HG02852 (cell line): Measurements from ENCODE around the gene GNB5.
"Not testable (repeated sequence)": the region's sequence is repeated elsewhere in the genome, so short reads cannot be mapped to it uniquely, and the experiment has no call there.

ENCODE experiments used
- ATAC-seq: cut with Tn5 transposase; IDR thresholded peaks from one replicate; pipeline ENCODE4 v1.9.1; 2021; ENCODE audit warnings: mild to moderate bottlenecking, moderate library complexity; ENCODE audit not compliant: unreplicated experiment

Gene GNB5

DNA sequence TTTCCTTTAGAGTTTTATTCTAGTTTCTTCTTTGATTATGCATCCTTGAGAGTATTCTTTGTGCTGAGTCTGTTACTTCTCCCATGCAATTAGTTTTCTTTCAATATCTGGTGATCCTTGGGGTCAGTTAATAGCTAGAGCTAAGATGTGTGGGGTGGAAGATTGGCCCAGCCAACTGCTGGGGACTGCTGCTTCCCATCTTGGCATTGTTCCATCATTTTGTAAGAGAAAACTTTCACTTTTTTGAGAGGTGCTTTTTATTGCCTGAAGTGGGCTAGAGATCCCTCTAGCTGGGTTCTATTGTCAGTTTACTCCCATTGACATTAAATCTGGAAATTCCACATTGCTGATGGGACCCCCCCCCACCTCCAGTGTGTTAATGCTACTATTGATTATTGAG lies 94.0 kb downstream of the GNB5 start:
- no peak for ATAC-seq

DNA sequence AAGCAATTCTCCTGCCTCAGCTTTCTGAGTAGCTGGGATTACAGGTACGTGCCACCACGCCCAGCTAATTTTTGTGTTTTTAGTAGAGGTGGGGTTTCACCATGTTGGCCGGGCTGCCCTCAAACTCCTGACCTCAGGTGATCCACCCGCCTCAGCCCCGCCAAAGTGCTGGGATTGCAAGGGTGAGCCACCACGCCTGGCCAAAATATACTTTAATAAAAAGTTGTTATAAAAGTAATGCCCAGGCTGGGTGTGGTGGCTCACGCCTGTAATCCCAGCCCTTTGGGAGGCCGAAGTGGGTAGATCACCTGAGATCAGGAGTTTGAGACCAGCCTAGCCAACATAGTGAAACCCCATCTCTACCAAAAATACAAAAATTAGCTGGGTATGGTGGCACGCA lies 94.7 kb downstream of the GNB5 start:
- not testable (repeated sequence) for ATAC-seq

DNA sequence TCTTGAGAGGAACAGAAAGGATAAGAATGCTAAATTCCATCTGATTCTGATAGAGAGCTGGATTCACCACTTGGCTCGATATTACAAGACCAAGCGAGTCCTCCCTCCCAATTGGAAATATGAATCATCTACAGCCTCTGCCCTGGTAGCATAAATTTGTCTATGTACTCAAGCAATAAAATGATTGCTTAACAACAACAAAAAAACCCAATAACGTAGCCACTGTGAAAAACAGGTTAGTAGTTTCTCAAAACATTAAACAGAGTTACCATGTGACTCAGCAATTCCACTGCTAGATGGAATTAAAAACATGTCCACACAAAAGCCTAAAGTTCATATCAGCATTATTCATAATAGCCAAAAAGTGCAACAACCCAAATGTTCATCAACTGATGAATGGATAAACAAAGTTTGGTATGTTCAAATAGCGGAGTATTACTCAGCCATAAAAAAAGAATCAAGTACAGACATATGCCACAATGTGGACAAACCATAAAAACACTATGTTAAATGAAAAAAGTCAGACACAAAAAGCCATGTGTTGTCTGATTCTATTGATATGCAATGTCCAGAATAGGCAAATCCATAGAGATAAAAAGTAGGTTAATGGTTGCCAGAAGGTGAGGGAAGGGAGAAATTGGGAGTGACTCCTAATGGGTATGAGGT lies 95.5 kb downstream of the GNB5 start:
- no peak for ATAC-seq

DNA sequence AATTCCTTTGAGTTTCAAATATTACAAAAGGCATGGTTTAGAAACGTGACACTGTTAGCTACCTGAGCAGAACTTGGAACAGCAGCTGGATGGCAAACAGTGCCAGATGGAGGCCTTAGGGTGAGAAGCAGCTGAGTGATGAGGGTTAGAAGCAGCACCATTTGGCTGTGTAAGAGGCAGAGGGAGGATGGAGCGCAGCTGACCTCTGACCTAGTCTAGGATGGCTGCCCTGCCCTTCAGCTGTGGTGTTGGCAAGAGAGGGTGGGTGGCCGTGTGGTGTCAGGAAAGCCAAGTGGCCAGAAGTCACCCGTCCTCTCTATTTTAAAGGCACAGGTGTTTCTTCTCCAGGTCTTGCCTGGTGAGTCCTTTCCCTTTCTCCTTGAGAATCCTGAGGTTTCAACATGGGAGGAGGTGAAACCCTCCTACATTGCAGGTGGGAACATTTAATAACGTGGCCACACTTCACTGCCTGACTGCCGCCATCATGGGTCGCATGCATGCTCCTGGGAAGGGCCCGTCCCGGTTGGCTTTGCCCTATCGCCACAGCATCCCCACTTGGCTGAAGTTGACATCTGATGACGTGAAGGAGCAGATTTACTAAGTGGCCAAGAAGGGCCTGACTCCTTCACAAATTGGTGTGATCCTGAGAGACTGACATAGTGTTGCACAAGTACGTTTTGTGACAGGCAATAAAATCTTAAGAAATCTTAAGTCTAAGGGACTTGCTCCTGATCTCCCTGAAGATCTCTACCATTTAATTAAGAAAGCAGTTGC lies 96.2 kb downstream of the GNB5 start:
- ATAC-seq, result no peak

DNA sequence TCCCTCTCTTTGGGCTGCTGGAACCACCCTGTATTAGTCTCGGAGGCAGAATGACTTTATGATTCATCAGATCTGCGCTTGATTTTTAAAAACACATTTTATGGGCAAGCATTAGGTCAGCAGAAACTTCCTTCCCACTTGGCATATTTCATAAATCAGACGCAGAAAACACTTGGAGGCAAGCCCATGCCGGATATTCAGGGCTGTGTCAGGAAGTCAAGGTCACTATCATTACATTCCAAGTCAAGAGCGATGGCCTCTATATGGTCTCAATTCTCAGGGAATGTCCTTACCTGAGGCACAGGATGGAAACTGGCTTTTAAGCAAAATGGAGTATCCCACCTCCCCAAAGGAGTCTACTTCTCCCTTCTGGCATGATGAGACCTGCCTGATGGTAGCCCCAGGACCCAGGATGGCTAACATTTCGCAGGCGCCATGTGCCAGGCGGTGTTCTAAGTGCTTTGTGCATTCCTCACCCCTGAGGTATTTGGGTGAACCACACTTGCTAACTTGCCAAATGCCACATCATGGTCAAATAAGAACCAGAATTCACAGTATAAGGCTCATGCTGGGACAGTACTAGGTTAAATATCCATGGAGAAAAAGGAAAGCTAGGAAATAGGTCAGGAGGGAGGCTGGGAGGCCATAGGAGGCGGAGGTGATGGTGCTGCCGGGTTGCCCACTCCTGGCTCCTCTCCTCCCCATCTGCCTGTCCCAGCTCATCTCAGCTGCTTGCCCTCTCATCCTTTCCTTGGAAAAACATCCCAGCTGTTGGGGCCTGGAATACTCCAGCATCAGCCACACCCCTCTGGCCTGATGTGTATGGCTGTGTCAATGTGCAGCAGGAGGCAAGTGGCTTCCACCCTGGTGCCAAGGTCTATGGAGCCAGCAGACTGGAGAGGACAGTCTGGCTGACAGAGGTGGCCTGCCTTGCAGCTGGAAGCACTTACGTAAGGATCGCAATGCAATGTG lies 97.4 kb downstream of the GNB5 start:
- no peak for ATAC-seq

DNA sequence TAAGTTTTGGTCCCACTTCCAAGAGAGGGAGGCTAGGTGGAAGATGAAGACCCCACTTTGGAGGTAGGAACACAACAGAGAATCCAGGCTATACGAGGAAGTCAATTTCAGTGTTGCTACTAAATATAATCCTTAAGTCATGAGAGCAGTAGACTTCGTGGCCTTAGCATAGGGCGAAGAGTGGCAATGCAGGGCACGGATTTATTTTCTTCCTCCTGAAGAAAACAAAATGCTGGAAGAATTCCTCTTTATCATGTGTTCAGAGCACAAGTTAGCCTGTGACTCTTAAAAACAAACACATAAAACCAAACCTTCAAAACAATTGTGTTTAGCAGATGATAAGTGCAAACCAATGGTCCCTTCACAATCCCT lies 98.0 kb downstream of the GNB5 start:
- ATAC-seq, result no peak

DNA sequence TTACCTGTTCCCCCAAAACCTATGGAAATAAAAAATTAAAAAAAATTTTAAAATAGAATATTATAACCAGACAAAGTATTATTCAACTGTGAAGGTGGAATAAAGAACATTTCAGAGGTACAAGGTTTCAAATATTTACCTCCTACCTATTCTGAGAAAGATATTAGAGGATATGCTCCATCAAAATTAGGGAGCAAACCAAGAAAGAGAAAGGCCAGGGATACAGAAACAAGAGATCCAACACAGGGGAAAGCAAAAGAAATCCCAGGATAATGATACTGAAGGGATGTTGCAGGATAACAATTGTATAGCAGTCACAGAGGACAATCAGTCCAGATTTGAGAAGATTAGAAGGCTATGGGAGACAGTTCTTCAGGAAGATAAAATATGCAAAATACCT lies 101.0 kb downstream of the GNB5 start:
- ATAC-seq, result no peak

DNA sequence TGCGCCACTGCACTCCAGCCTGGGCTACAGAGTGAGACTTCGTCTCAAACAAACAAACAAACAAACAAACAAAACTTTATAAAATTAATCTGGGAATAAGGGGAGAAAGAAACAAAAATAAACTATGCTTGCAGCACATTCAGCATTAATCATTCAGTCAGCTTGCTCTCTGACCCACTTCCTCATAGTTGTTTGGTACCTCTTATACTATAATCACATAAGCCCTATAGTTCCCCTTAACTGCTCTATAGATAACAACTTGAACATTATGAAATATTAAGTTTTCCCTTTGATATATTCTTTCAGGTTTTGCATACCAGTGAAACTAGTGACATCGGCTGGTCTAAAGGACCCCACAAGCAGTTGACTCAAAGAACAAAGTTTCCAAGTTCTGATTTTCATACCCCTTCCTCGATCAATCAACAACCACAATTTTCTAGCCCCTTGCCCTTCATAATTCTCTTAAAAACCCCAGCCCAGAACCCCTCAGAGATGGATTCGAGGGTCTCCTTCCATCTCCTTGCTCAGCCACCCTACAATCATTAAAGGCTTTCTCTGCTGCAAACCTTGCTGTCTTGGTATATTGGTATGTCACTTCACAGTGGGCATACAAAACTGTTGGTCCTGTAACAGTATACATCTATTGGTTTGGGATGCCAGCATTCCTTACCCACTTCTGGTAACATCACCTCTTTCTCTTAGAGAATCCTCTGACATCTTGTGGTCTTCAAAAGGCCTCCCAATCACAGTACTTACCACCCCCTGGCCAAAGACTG lies 105.0 kb downstream of the GNB5 start:
- ATAC-seq, result no peak

DNA sequence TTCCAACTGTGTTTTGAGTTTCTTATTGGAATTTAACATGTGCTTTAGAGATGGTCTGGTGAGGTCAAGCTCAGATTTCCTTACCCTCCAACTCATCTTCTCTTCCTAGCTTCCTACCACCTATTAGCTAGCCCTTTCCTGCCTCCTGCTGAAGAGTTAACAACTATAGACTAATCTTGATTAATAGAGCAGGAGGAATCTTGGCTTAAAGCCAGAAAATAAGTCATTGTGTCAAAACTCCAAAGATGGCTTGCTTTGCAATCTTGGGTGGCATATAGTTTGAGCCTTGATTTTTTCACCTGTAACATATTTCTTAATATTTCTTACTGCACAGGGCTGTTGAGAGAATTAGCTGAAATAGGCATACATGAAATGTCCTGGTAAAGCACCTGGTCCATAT lies 105.9 kb downstream of the GNB5 start:
- ATAC-seq, result no peak

DNA sequence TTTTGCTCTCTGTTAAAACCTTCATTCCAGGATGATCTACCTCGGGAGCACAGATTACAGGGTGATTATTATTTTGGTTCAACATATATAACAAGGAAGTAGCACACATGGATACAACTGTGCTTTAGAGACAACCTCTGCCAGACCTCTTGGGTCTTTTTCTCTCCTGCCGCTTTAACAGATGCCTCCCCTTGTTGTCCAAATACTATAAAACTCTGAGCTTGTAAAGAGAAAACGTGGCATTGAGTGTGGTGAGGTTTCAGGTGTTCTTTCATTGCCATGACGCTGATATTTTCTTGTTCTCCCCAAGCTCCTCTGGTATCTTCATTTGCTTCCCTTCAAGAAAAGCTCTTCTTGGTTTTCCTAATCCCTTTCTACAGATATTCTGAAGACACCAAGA lies 107.6 kb downstream of the GNB5 start:
- ATAC-seq, result no peak

DNA sequence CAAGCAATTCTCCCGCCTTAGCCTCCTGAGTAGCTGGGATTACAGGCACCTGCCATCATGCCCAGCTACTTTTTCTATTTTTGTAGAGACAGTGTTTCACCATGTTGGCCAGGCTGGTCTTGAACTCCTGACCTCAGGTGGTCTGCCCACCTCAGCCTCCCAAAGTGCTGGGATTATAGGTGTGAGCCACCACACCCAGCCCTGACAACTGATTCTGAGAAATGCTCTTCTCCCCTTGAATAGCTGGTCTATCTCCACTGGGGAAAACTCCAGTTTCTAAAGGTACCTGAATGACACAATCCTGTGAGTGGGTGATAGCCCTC lies 108.2 kb downstream of the GNB5 start:
- peak; percentile 15 for ATAC-seq

DNA sequence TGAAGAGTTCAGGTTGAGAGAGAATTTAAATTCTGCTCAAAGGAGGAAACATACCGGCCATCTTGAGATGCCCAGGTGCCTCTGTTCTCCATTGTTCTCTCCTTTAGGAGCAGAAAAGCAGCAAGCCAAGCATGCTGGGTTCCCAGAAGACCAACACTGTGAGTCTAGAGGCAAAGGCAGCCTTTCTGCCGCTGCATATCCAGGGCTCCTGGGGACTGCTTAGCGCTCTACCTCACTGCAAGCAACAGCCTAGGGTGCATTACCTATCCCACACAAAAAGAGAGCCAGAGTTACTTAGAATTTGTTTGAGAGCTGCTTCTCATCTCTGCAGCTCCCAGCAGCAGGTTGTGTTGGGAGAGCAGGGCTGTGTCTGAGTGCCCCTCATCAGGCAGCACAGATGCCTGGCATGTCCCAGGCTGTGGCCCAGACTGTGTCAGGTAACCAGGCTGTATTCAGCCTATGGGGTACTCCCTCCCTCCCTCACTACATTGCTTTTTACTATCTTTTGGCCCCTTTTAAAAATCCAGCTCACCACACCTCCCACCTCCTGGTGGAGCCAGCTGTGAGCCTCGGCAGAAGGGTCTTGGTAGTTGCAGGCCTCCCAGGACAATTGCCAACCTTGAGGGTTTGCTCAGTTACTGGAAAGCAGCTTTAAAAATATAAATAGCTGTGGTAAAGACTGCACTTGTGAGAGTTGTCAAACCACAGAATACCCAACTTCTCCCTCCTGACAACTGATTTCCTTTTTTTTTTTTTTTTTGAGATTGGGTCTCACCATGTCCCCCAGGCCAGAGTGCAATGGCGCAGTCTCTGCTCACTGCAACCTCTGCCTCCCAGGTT lies 108.8 kb downstream of the GNB5 start:
- peak; percentile 67 for ATAC-seq

DNA sequence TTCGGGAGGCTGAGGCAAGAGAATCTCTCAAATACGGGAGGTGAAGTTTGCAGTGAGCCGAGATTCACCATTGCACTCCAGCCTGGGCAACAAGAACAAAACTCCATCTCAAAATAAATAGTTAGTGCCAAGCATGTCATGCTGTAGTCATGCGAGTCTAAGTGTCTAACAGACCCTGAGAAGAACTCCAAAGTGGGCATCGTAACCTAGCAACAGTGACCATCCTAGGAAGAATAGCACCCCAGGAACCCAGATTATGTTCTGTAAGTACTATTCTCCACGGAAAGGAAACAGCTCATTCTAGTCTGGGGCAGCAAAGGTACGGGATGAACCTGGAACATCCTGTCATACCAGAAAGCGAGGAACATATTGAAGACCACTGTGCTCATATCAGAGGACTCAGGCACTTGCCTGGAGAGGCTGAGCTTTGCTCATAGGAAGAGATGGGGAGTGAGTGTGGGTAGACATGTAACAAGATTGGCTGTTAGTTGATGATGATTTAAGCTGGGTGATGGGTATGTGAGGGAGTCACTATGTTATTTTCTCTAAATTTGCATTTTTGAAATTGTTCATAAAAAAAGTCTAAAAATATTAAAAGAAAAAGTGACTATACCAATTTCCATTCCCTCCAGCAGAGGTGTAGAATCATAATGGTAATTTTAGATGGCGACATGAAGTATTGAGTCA lies 110.3 kb downstream of the GNB5 start:
- no peak for ATAC-seq

DNA sequence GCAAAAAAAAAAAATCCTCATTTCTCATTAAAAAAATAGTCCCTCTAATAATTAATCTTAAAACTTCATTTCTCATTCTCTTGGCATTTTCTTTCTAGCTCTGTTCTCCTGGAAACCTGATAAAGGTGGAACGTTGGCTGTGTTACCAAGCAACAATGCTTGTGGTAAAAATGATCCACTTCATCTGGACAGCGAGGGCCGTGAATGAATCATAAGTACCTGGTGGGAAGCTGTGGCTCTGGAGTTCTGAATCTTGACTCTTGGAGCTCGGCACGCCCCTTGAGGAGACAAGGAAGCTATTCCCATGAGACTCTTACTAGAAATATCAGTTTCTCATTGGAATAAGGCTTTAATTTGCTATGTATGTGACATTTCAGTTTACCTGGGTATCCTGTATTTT lies 111.2 kb downstream of the GNB5 start:
- no peak for ATAC-seq

DNA sequence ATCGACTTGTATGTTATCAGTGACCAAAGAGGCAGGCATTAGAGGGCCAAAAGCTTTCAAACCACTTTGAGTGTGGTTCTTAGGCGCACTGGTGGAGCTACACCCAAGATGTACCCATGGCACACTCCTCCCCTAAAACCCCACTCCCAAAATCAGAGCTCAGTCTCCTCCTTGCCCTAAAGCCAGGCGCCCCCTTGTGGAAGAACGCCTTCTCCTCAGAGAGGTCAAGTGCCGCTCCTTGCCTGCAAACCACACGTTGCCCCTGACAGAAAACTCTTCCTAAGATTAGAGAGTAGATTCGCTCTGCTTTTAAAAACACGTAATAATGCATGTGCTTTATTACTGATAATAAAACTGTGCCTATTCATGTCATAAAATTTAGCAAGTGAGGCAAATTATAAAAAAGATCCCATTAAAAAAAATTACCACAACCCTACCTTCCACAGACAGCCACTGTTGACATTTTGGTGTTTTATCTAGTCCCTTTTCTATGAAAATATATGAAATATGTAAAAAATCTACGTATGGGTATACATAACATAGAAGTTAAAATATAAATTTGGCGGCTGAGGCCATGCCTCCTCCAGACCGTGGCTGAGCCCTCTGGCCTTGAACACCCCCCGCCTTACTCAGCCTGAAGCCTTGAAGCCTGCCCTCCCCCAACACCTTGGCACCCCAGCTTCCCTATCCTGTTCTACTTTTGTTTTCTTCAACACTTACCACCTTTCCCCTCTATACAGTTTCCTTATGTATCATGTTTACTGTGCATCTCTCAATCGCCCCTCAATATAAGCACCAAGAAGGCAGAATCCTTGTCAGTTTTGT lies 112.1 kb downstream of the GNB5 start:
- ATAC-seq, result no peak

DNA sequence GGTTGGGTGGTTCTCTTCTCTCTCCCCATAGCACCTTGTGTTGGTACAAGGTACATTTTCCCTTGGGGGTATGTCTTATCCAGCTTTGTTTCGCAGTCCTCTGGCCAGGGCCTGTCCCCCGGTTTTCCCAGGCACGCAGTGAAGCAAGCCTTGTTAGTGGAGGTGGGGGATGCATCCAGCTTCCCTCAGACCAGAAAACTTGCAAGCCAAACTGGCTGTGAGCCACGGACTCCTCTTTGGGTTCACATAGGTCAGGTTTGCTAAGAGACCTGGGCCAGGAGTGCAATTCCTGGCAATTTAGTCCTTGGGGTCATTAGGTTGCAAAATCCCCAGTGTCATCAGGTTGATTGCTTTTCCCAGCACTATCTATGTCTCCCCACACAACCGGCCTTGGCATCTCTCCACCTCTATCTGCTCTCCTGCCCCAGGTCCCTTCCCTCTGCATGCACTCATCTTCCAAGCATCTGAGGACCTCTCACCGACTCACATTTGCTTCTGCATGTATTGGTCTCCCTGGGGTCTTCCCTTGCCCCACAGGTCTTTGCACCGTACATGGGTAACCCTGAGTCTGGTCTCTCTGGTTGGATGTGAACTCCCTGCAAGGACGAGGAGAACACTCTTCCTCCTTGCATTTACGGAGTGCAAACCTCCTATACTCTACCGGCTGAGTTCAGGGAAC lies 112.9 kb downstream of the GNB5 start:
- no peak for ATAC-seq

DNA sequence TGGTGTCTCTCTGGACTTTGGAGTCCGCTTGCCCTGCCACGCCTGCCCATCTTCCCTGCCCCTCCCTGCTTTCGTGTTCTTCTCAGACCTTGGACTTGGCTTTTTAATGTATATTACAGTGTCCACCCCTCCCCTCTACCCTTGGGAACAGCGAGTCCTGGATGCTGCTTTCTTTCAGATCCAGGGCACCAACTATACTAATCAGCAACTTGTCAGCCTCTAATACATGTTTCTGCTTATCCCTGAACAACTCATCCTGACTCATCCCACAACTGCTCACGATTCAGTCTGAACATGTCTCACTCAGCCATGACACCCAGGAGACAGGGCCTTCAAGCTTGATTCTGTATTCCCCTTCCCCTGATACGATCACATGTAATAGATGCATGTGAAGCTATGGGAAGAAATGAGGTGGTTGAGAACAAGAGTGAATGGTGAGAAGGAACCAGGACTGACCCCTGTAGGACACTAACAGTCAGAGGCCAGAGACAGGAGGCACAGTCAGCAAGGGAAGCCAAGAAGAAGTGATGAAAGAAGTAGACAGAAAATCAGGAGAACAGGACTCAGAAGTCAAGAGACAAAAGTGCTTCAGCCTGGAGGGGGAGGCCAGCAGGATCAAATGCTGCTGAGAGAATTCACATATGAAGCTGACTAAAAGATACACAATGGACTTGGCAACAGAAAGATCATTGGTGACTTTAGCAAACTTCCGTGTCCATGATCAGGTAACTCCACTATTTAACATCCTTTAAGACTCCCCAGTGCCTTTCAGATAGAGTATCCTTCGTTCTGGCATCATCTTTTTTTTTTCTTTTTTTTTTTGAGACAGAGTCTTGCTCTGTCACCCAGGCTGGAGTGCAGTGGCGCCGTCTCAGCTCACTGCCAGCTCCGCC lies 114.1 kb downstream of the GNB5 start:
- ATAC-seq, result peak; percentile 75
